Mesodermal cell (in vitro differentiated cells): ENCODE data around the gene SLC30A9.

Source experiments
- H3K27ac ChIP-seq: 2 replicates; pipeline ENCODE4 v1.7.0; 2013; ENCODE audit warnings: mild to moderate bottlenecking, low read depth, low read length, moderate library complexity; ENCODE audit not compliant: severe bottlenecking
- H3K36me3 ChIP-seq: 2 replicates; pipeline ENCODE4 v1.7.1; 2013; ENCODE audit warnings: mild to moderate bottlenecking, low read length, moderate library complexity; ENCODE audit not compliant: control insufficient read depth, insufficient read depth
- H3K4me1 ChIP-seq: one replicate; pipeline ENCODE4 v1.7.1; 2013; ENCODE audit warnings: mild to moderate bottlenecking, low read length; ENCODE audit not compliant: insufficient read depth, control insufficient read depth, poor library complexity, severe bottlenecking
- H3K4me3 ChIP-seq: 2 replicates; pipeline ENCODE4 v1.7.0; 2013; ENCODE audit warnings: low read length, control low read depth, mild to moderate bottlenecking; ENCODE audit not compliant: insufficient read depth, poor library complexity, severe bottlenecking; ENCODE audit errors: extremely low read depth
- H3K9me3 ChIP-seq: 2 replicates; pipeline ENCODE4 v1.7.1; 2013; ENCODE audit warnings: mild to moderate bottlenecking, low read length, moderate library complexity; ENCODE audit not compliant: control insufficient read depth
- WGBS, 2 experiments: methylation state at CpG; one replicate each; pipeline ENCODE4 v1.1.5; 2013; ENCODE audit warnings: missing lambda C conversion rate in 2 of 2; ENCODE audit not compliant: insufficient coverage in 2 of 2; 5-methylcytosine and 5-hydroxymethylcytosine counted together

Gene SLC30A9

GRCh38 chr4:41976775-41977516 is 13.4 kb upstream of the SLC30A9 start:
- no peaks in the 10 kb centered on the region for H3K9me3 ChIP-seq
- H3K4me3 ChIP-seq: no peak overlapping the region
- no peaks in the 10 kb centered on the region for H3K4me1 ChIP-seq
- WGBS, 2 experiments: 73 to 85% methylated on average over 1 of the region's 1 CpG
- peak overlapping the region; percentile 68 for H3K27ac ChIP-seq
- no peaks in the 10 kb centered on the region for H3K36me3 ChIP-seq

DNA sequence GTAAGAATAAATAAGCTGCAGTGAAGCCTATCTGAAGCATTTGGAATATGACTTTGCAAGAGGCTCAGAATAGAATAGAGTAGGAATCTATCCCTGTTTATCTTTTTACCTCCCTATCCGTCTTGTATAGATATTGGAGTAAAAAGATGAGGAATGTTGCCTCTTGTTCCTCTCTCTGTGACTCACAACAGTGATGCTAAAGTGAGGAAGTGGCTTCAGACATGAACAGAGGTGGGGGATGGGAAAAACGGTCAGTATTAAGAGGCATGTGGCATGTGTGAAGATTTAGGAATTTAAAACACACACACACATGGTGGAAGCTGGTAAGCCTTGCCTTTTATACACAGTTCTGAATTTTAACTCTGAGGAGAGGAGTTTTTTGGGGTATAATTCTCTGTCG is 12.6 kb upstream of the SLC30A9 start:
- no peaks in the 10 kb centered on the region for H3K4me1 ChIP-seq
- H3K36me3 ChIP-seq: no peaks in the 10 kb centered on the region
- WGBS, 2 experiments: 80 to 100% methylated on average over 1 of the region's 3 CpGs
- no peak overlapping the region for H3K27ac ChIP-seq
- H3K4me3 ChIP-seq: no peak overlapping the region
- H3K9me3 ChIP-seq: no peaks in the 10 kb centered on the region

GRCh38 chr4:41981456-41981855 is 8.9 kb upstream of the SLC30A9 start, which contains the start of gene DCAF4L1:
Gene DCAF4L1, plus strand, starts transcription at chr4:41981756. Its CDS starts 37 bp downstream, at chr4:41981793.
- H3K27ac ChIP-seq: no peak within 1 kb of the TSS
- no peaks in the 10 kb centered on the region for H3K9me3 ChIP-seq
- H3K36me3 ChIP-seq: no peaks in the 10 kb centered on the region
- H3K4me3 ChIP-seq: no peak within 1 kb of the TSS
- H3K4me1 ChIP-seq: no peaks in the 10 kb centered on the region
- 92 to 97% methylated on average over 10 of the region's 12 CpGs for WGBS, 2 experiments

DNA sequence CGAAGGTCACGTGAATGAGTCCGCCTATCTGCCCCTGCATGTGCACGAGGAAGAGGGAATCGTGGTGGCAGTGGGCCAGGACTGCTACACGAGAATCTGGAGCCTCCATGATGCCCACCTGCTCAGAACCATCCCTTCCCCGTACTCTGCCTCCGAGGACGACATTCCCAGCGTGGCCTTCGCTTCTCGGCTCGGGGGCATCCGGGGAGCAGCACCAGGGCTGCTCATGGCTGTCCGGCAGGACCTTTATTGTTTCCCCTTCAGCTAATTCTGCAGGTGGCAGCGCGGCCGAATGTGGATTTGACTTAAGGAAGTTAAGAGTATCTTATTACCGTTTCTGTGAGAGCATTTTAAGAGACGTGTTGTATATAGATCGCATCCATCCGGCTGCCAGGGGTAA is 7.6 kb upstream of the SLC30A9 start:
- Histone ChIP-seq H3K4me3 (no peak overlapping the region), H3K36me3 (no peaks in the 10 kb centered on the region), H3K27ac (no peak overlapping the region), H3K9me3 (no peaks in the 10 kb centered on the region), H3K4me1 (no peaks in the 10 kb centered on the region)
- WGBS, 2 experiments: 93 to 97% methylated on average over 18 to 22 of the region's 22 CpGs

DNA sequence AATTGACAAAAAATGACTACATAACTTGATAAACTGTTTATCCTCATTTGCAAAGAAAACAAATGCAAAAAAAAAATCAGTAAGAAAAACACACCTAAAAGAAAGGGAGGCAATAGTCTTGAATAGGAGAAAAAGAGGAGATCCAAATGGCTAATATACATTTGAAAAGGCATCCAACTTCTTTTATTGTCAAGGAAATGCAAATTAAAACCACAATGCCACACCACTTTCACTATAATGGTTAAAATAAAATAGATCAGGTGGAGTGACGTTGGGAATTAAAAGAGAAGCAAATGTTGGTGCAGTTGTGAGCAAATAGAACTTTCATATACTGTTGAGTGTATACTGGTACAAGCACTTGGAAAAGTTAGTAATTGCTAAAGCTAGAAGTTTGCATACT is 5.2 kb upstream of the SLC30A9 start:
- 50% methylated on average over 1 of the region's 1 CpG; no CpG with 5 or more reads in 1 of the 2 experiments for WGBS, 2 experiments
- Histone ChIP-seq H3K4me3 (no peak overlapping the region), H3K4me1 (no peaks in the 10 kb centered on the region), H3K27ac (no peak overlapping the region), H3K9me3 (no peaks in the 10 kb centered on the region), H3K36me3 (no peaks in the 10 kb centered on the region)

GRCh38 chr4:41989994-41990364 is 351 bp upstream of the SLC30A9 start:
- Histone ChIP-seq H3K4me1 (no peaks in the 10 kb centered on the region), H3K9me3 (no peaks in the 10 kb centered on the region), H3K36me3 (no peaks in the 10 kb centered on the region), H3K27ac (no peak overlapping the region), H3K4me3 (peak overlapping the region; percentile 88)
- WGBS, 2 experiments: 0 to 1% methylated on average over 5 to 11 of the region's 12 CpGs

DNA sequence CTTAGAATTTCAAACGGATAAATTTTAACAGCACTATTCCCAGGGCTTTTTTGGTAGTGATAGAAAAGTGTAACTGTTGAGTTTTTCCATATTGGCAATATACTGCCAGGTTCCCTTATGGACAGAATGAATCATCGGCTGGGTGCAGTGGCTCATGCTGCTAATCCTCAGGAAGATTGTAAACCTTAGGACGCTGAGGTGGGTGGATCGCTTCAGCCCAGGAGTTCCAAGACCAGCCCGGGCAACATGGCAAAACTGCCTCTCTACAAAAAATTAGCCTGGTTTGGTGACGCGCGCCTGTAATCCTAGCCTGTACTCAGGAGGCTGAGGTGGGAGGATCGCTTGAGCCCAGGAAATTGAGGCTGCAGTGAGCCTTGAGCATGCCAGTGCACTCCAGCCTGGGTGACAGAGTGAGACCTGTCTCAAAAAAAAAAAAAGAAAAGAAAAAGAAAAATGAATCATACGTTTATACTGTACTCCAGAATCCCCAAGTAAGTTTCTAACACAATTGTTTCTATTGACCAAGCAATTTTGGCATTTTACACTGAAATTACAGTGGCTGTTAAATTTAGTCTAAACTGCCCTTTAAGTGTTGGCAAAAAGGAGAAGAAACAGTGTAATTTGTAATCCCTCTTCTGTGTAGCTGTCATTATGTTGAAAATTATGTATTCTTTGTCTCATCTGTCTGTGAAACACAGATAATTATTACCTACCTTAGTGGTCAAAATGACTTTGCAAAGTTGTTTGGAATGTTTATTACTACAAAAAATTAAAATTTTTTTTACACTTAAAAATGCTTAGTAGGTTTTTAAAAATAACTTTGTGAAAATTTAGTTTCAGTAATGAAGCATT is 1.8 kb downstream of the SLC30A9 start:
- Histone ChIP-seq H3K4me3 (peak overlapping the region; percentile 88), H3K27ac (no peak overlapping the region)

DNA sequence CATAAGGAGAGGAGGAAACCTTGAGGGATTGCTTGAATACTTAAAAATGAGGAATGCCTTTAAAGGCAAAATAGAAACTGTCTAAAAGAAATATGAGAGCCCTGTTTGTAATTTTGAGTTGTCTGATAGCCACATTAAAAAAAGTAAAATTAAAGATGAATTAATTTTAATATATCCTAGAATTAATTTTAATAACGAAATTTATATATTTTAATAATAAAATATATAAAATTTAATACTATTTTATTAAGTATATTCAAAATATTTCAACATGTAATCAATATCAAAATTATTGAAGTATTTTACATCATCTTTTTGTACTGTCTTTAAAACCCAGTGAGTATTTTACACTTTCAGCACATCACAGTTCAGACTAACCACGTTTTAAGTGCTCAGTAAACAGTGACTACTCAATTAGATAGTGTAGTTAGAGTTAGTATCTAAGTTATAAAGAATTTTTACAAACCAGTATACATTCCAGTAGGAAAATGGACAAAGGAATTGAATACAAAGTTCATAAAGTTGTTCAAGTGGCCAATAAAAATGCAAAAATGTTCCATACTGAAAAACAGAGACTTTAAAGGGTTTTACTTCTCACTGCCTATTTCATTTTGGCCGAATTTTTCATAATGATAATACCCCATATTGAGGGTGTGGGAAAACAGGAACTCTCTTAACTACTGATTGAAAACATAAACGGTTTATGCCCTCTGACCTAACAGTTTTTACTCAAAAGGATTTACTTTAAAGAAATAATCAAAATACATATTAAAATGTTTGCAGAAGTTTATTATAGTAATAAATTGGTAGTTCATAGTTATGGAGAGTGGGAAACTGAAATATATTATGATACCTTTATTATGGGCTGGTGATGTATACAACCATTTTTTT is 2.9 kb downstream of the SLC30A9 start:
- Histone ChIP-seq H3K4me3 (no peak overlapping the region), H3K27ac (no peak overlapping the region), H3K4me1 (no peaks in the 10 kb centered on the region), H3K9me3 (no peaks in the 10 kb centered on the region), H3K36me3 (peaks cover 14% of the 10 kb centered on the region)
- WGBS, 2 experiments: no CpG with 5 or more reads among the region's 4 CpGs

More for the DNA sequence above, 1.8 kb downstream of the SLC30A9 start:
- WGBS, 2 experiments: 87 to 93% methylated on average over 7 of the region's 10 CpGs
- Histone ChIP-seq H3K4me1 (no peaks in the 10 kb centered on the region), H3K36me3 (peaks cover 9% of the 10 kb centered on the region), H3K9me3 (no peaks in the 10 kb centered on the region)

GRCh38 chr4:41994461-41994985 is 4.2 kb downstream of the SLC30A9 start:
- H3K36me3 ChIP-seq: peaks cover 21% of the 10 kb centered on the region
- H3K27ac ChIP-seq: no peak overlapping the region
- H3K9me3 ChIP-seq: no peaks in the 10 kb centered on the region
- no peak overlapping the region for H3K4me3 ChIP-seq
- 100% methylated on average over 1 to 2 of the region's 3 CpGs for WGBS, 2 experiments
- H3K4me1 ChIP-seq: no peaks in the 10 kb centered on the region

- Histone ChIP-seq H3K27ac (no peak overlapping the region), H3K9me3 (no peaks in the 10 kb centered on the region), H3K4me3 (no peak overlapping the region), H3K4me1 (no peaks in the 10 kb centered on the region), H3K36me3 (peaks cover 21% of the 10 kb centered on the region)
- 90 to 100% methylated on average over 2 of the region's 3 CpGs for WGBS, 2 experiments
Measured at GRCh38 chr4:41998019-41998418, 7.7 kb downstream of the SLC30A9 start.
